Mucosa of descending colon (tissue), 3 donors: ENCODE results near the gene EBLN2. TPM values are rescaled to one million over a fixed set of nuclear protein-coding genes. Genes with fewer than 3 reads are reported as not detected.
A peak's percentile ranks its signal among the peaks of the same experiment; 100 is the strongest.

ENCODE experiments used
- ATAC-seq: fragments of 200-7000 bp; cut with Tn5 transposase; one replicate; pipeline ENCODE4 v1.9.1; 2020; ENCODE audit warnings: mild to moderate bottlenecking, moderate library complexity
- DNase-seq, 3 donors: peaks; one replicate each; pipeline ENCODE4 v3.0.0-alpha.2; 2020
- H3K36me3 ChIP-seq: fragments of 200-600 bp; one replicate; pipeline ENCODE4 v1.8.0; 2021; ENCODE audit warnings: low read depth, mild to moderate bottlenecking
- H3K4me1 ChIP-seq: fragments of 200-600 bp; one replicate; pipeline ENCODE4 v1.8.0; 2021; ENCODE audit warnings: low read depth, mild to moderate bottlenecking
- H3K4me3 ChIP-seq: fragments of 200-600 bp; one replicate; pipeline ENCODE4 v1.8.0; 2021; ENCODE audit warnings: mild to moderate bottlenecking
- H3K9me3 ChIP-seq: fragments of 200-600 bp; one replicate; pipeline ENCODE4 v1.8.0; 2021; ENCODE audit warnings: mild to moderate bottlenecking
- CTCF ChIP-seq: fragments of 200-600 bp; IDR thresholded peaks from one replicate; pipeline ENCODE4 v1.8.0; 2022; ENCODE audit warnings: antibody characterized with exemption, mild to moderate bottlenecking
- intact Hi-C, 2 donors: fragments of 100-400 bp; cut with DNase I in 1 of 2; cut with micrococcal nuclease in 1 of 2; formaldehyde crosslinking; loops; one replicate each; pipeline versions ENCODE4 v1.11.0 to v1.11.1; 2022; cut with DNase I, micrococcal nuclease
- total RNA-seq, 3 donors: library from RNA; stranded (reverse); fragmentation: NEBNext Ultra II Directional in 2 of 3; extraction: Animal tissue kit (Norgen Biotek cat#: 25700) in 2 of 3; gene quantifications; one replicate each; pipeline versions ENCODE4 v1.2.1 to v1.2.4, GENCODE V29; 2021 to 2023
- donor health status: DM: no; HTN: no; CAD: no; lungs with moderate emphysema.
- donor health status: DM: no; HTN: no; CAD: no.
- donor health status: DM: no; HTN: yes; CAD: no.

Gene EBLN2
- total RNA-seq, 3 donors from 2014 or later = 4.3 to 5.7 (median 4.8) TPM

DNA sequence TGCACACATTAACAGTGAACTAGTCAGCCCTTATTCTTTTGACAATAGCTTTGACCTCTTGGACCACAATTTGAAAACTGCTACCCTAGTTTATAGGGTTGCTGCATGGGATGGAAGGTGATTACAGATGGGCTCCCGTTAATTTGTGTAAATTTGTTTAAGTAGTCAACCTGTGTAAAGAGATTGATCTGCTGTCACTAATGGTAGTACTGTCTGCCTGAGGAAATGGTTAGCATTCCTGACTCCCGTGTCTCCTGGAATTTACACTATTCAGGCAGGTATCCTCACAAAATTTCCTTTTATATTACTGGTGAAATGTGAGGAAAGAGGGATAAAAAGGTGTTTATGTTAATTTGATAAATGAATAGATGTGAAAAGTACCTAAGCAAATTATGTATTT is 15.3 kb upstream of the EBLN2 start:
- peaks cover 18% of the 10 kb centered on the region for H3K4me1 ChIP-seq
- H3K4me3 ChIP-seq = no peak overlapping the region
- intact Hi-C loops = no loop called here
- no peaks in the 10 kb centered on the region for H3K36me3 ChIP-seq
- no peak for ATAC-seq
- H3K9me3 ChIP-seq = no peaks in the 10 kb centered on the region
- DNase-seq = no peak
- no peak for TF ChIP-seq CTCF

DNA sequence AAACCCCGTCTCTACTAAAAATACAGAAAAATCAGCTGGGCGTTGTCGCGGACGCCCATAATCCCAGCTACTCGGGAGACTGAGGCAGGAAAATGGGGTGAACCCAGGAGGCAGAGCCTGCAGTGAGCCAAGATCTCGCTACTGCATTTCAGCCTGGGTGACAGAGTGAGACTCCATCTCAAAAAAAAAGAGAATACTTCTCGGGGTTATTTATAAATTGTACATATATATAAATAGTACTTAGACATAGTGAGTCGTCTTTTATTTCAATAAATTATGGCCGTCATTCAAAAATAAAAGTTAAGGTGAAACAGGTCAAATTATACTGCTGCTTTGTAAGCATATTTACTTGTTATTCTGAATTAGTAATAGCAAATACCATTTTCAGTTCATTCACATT is 12.1 kb upstream of the EBLN2 start:
- Histone ChIP-seq H3K9me3 (no peaks in the 10 kb centered on the region), H3K4me3 (no peak overlapping the region), H3K4me1 (peaks cover 31% of the 10 kb centered on the region), H3K36me3 (no peaks in the 10 kb centered on the region)
- DNase-seq (no peak), ATAC-seq (no peak)
- intact Hi-C loops = no loop called here
- no peak for TF ChIP-seq CTCF

DNA sequence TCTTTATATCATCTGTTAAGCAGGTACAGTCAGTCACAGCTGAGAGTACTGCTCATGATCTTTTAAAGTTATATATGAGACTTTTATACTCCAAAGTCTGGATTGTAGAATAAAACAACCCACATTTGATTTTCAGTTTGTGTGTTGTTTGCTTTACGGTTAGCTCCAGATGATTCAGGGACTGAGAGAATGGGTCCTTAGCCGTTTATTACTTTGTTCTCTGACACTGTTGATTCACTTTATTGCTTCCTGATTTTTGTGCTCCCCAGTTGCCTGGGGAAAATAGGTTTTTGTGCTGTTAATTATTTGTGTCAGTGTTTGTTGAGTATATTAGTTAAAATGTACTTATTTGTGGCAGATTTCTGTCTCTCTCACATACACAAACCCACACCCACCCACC is 8.6 kb upstream of the EBLN2 start:
- Histone ChIP-seq H3K9me3 (no peaks in the 10 kb centered on the region), H3K4me3 (no peak overlapping the region), H3K4me1 (peaks cover 31% of the 10 kb centered on the region), H3K36me3 (no peaks in the 10 kb centered on the region)
- intact Hi-C loops = loop anchor here in 1 of 2 donors (10.0 kb wide), 1 partner anchor 108 kb away; no protein-coding TSS in a partner anchor
- ATAC-seq (peak; percentile 91), DNase-seq (no peak)
- TF ChIP-seq CTCF = no peak

- H3K4me1 ChIP-seq = peaks cover 23% of the 10 kb centered on the region
- H3K9me3 ChIP-seq = no peaks in the 10 kb centered on the region
- no peak overlapping the region for H3K4me3 ChIP-seq
- no peak for TF ChIP-seq CTCF
- no peak for DNase-seq
- no peaks in the 10 kb centered on the region for H3K36me3 ChIP-seq
- intact Hi-C loops = loop anchor here (2.0 to 10.0 kb wide), 2 partner anchors 111 to 115 kb away; no protein-coding TSS in a partner anchor
- peak; percentile 22 for ATAC-seq
Observed at GRCh38 chr3:73055583-73055982, 5.9 kb upstream of the EBLN2 start.

- ATAC-seq = peak; percentile 52
- no peak for DNase-seq
- no peaks in the 10 kb centered on the region for H3K9me3 ChIP-seq
- peak; percentile 11 for TF ChIP-seq CTCF
- H3K4me3 ChIP-seq = no peak overlapping the region
- H3K4me1 ChIP-seq = peaks cover 23% of the 10 kb centered on the region
- no peaks in the 10 kb centered on the region for H3K36me3 ChIP-seq
- intact Hi-C loops = loop anchor here in 1 of 2 donors (10.0 kb wide), 1 partner anchor 111 kb away; no protein-coding TSS in a partner anchor
Observed at GRCh38 chr3:73056014-73056844, 5.2 kb upstream of the EBLN2 start.
